Right lobe of liver (tissue), 6 donors: ENCODE data around the gene TCF12. TPM values are rescaled to one million over a fixed set of nuclear protein-coding genes. Genes with fewer than 3 reads are reported as not detected.

Experiments
- ATAC-seq, 4 donors: fragments of 200-7000 bp; cut with Tn5 transposase; one replicate each; pipeline ENCODE4 v1.9.1; 2020; ENCODE audit warnings: mild to moderate bottlenecking in 4 of 4, moderate library complexity in 4 of 4
- DNase-seq, 3 donors: peaks; one replicate each; pipeline ENCODE4 v3.0.0-alpha.2; 2020
- H3K27ac ChIP-seq, 3 donors: fragments of 200-600 bp; one replicate each; pipeline ENCODE4 v1.8.0; 2022
- H3K27me3 ChIP-seq, 2 donors: fragments of 200-600 bp; one replicate each; pipeline ENCODE4 v1.8.0; 2022
- H3K36me3 ChIP-seq, 4 donors: fragments of 200-600 bp; sonication (generic) in 1 of 4; one replicate each; pipeline versions ENCODE4 v1.5.1 to v1.8.0; 2017 to 2022; ENCODE audit warnings: control low read depth in 1 of 4
- H3K4me1 ChIP-seq, 4 donors: fragments of 200-600 bp; sonication (generic) in 1 of 4; one replicate each; pipeline versions ENCODE4 v1.5.1 to v1.8.0; 2017 to 2022; ENCODE audit warnings: control low read depth in 1 of 4
- H3K4me3 ChIP-seq, 3 donors: fragments of 200-600 bp; one replicate each; pipeline ENCODE4 v1.8.0; 2022
- H3K9me3 ChIP-seq, 4 donors: fragments of 200-600 bp; sonication (generic) in 1 of 4; one replicate each; pipeline versions ENCODE4 v1.5.1 to v1.8.0; 2017 to 2022; ENCODE audit warnings: control low read depth in 1 of 4
- POLR2A ChIP-seq: fragments of 450-650 bp; IDR thresholded peaks from one replicate; pipeline ENCODE4 v1.6.1; 2017; ENCODE audit warnings: antibody characterized with exemption, mild to moderate bottlenecking
- WGBS: methylation state at CpG from one replicate; pipeline ENCODE4 v1.1.6; 2018; ENCODE audit warnings: low coverage, low lambda C conversion rate; ENCODE audit not compliant: insufficient coverage; ENCODE audit errors: missing lambda C conversion rate; 5-methylcytosine and 5-hydroxymethylcytosine counted together
- intact Hi-C, 2 donors: fragments of 100-400 bp; cut with DNase I; formaldehyde crosslinking; loops; one replicate each; pipeline versions ENCODE4 v1.11.2 to v1.14.1; 2022
- total RNA-seq, 6 experiments: library from RNA; depleted of rRNA in 2 of 6; stranded (reverse); fragments of >200 nt in 2 of 6; fragmentation: NEBNext Ultra II Directional in 3 of 6; extraction: Animal tissue kit (Norgen Biotek cat#: 25700) in 3 of 6; gene quantifications; one replicate each; pipeline versions ENCODE4 v1.1.0 to v1.2.4, GENCODE V29; 2016 to 2023
- TF ChIP-seq, protein P1 (sequence below), 4 donors: fragments of 200-600 bp in 3 of 4; fragments of 450-650 bp in 1 of 4; IDR thresholded peaks; one replicate each; pipeline versions ENCODE4 v1.5.1 to v1.8.0; 2016 to 2022; ENCODE audit warnings: antibody characterized with exemption in 4 of 4, mild to moderate bottlenecking in 2 of 4
- donor health status: DM: no; HTN: yes; CAD: no.
- donor health status: DM: no; HTN: no; CAD: no.
- donor health status: DM: no; HTN: no; CAD: no.
- donor health status: DM: no; HTN: yes; CAD: no.
- donor health status: DM: no; HTN: yes; CAD: no.

TCF12 gene
- total RNA-seq, 6 experiments from 2014 or later = 28.9 to 41.9 (median 35.3) TPM

DNA sequence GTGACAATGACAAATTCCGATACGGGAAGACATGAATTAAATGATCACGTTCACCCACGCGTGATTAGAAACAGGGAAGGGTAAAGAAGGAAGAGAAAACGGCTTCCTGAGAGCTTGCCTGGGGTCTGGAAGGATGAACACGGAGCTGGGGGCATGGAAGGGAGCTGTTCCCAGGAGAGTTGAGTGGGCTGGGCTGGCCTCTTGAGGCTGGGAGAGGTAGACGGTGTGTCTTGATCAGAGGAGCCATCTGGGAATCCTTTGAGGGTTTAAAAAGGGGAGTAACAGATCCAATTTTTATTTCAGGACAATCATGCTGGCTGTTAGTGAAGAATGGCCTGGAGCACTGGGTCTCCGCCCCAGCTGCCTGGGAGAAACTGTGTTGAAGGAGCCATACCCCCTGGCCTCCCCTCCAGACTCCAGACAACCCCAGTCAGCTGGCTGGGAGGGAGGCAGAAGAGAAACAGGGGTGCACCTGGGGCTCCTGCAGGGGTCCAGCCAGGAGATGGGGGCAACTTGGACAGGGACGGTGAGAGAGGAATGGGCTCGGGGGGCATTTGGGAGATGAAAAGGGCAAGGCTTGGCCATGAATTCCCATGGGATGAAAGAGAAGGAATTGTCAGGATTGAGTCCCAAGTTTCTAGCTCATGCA, 404.3 kb downstream of the TCF12 start:
- ATAC-seq (no peak), DNase-seq (peak in 1 of 3 donors; percentile 9)
- Histone ChIP-seq H3K4me3 (no peak overlapping the region), H3K27me3 (no peaks in the 10 kb centered on the region), H3K27ac (no peak overlapping the region), H3K36me3 (no peaks in the 10 kb centered on the region), H3K4me1 (no peaks in the 10 kb centered on the region), H3K9me3 (no peaks in the 10 kb centered on the region)
- intact Hi-C loops = no loop called here
- no peak for TF ChIP-seq POLR2A
- TF ChIP-seq, protein P1, sequence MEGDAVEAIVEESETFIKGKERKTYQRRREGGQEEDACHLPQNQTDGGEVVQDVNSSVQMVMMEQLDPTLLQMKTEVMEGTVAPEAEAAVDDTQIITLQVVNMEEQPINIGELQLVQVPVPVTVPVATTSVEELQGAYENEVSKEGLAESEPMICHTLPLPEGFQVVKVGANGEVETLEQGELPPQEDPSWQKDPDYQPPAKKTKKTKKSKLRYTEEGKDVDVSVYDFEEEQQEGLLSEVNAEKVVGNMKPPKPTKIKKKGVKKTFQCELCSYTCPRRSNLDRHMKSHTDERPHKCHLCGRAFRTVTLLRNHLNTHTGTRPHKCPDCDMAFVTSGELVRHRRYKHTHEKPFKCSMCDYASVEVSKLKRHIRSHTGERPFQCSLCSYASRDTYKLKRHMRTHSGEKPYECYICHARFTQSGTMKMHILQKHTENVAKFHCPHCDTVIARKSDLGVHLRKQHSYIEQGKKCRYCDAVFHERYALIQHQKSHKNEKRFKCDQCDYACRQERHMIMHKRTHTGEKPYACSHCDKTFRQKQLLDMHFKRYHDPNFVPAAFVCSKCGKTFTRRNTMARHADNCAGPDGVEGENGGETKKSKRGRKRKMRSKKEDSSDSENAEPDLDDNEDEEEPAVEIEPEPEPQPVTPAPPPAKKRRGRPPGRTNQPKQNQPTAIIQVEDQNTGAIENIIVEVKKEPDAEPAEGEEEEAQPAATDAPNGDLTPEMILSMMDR (IDR thresholded peaks at IDR 0.05) = no peak
- 92% methylated on average over 9 of the region's 11 CpGs for WGBS

DNA sequence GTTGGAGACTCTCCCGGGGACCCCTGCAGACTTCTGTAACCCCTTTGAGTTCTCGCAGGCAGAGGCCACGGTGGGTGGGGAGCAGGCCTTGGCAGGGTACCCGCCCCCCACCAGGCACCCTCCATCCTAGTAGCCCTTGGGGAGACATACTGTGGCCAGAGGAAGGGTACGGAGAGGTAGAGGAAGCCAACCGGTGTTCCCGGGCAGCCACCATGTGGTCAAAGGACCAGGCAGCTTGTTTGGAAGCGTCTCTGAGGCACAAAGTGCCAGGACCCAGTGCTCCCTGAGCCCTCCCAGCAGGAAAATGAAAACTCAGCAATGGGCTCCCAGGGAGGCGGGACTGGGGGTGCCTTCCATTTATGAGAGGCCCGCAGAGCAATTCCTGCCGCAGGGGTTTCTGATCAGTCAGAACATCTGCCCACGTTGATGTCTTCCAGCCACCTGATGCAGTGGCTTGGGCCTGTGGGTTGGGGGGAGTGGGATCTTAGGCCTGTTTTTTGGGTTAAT, 404.9 kb downstream of the TCF12 start:
- DNase-seq (no peak), ATAC-seq (no peak)
- H3K9me3 ChIP-seq = no peaks in the 10 kb centered on the region
- H3K36me3 ChIP-seq = no peaks in the 10 kb centered on the region
- no peak overlapping the region for H3K4me3 ChIP-seq
- no peaks in the 10 kb centered on the region for H3K27me3 ChIP-seq
- intact Hi-C loops = no loop called here
- no peak for TF ChIP-seq POLR2A
- TF ChIP-seq, protein P1 (IDR thresholded peaks at IDR 0.05) = no peak
- WGBS = 80% methylated on average over 3 of the region's 12 CpGs
- H3K27ac ChIP-seq = no peak overlapping the region
- no peaks in the 10 kb centered on the region for H3K4me1 ChIP-seq

DNA sequence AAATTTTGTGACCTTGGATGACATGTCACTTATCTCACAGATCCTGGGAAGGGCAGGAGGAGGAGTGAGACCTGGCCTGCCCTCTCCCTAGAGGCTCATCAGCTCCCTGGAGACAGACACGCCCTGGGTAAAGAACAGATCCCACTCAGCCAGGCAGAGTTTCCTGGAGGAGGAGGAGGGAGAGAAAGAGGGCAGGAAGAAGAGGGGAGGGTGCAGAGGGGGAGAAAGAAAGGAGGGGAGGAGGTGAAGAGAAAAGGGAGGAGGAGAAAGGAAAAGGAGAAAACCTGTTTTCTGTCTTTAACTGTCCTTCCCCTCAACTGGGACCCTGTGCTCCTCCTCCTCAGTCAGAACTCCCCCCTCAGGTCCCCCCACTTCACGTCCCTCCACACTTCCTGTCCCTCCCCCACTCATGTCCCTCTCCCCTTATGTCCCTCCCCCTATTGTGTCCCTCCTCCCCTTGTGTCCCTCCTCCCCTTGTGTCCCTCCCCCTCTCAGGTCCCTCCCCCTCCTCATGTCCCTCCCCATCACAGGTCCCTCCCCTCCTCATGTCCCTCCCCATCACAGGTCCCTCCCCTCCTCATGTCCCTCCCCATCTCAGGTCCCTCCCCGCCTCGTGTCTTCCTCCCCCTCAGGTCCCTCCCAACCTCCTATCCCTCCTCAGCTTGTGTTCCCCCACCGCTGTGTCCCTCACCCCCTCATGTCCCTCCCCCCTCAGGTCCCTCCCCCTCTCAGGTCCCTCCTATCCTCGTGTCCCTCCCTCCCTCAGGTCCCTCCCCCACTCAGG, 405.6 kb downstream of the TCF12 start:
- ATAC-seq = peak in 1 of 4 donors; percentile 20
- Histone ChIP-seq H3K27me3 (no peaks in the 10 kb centered on the region), H3K4me3 (no peak overlapping the region), H3K36me3 (no peaks in the 10 kb centered on the region), H3K9me3 (no peaks in the 10 kb centered on the region), H3K27ac (no peak overlapping the region), H3K4me1 (no peaks in the 10 kb centered on the region)
- intact Hi-C loops = no loop called here
- WGBS = 29% methylated on average over 6 of the region's 6 CpGs
- DNase-seq = no peak
- TF ChIP-seq, protein P1 (IDR thresholded peaks at IDR 0.05) = no peak
- TF ChIP-seq POLR2A = no peak

DNA sequence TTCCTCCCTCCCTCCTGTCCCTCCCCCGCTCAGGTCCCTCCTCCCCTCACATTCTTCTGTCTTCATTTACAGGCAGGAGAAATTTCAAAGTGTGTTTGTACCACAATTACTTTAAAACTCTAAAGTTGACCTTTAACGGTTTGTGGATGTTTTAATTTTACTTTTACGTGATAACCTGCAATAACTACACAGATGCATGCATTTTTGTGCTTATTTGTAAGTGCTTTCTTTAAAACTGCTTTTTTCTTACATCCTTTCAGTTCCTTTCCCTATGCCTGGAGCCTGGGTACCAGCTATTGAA, 406.1 kb downstream of the TCF12 start:
- no peak overlapping the region for H3K27ac ChIP-seq
- TF ChIP-seq POLR2A = no peak
- TF ChIP-seq, protein P1 (IDR thresholded peaks at IDR 0.05) = no peak
- intact Hi-C loops = no loop called here
- no peaks in the 10 kb centered on the region for H3K36me3 ChIP-seq
- no peaks in the 10 kb centered on the region for H3K9me3 ChIP-seq
- H3K27me3 ChIP-seq = no peaks in the 10 kb centered on the region
- no peaks in the 10 kb centered on the region for H3K4me1 ChIP-seq
- WGBS = 69% methylated on average over 3 of the region's 3 CpGs
- DNase-seq (no peak), ATAC-seq (no peak)
- H3K4me3 ChIP-seq = no peak overlapping the region
